H1 (cell line): ENCODE data around the gene RS1. TPM values are rescaled to one million over a fixed set of nuclear protein-coding genes. Genes with fewer than 3 reads are reported as not detected.

Experiments
- CTCF ChIA-PET: fragments of 300-600 bp; sonication (Branson Sonifier 250); formaldehyde crosslinking; loops from one replicate; lab custom pipeline; 2021; ENCODE audit not compliant: partially characterized antibody; lab: Charles Lee
- POLR2A ChIA-PET: fragments of 300-600 bp; sonication (Branson Sonifier 250); formaldehyde crosslinking; loops from one replicate; lab custom pipeline; 2021; ENCODE audit warnings: inconsistent platforms; ENCODE audit not compliant: partially characterized antibody; lab: Charles Lee
- DNase-seq, 2 experiments: peaks; one replicate each; pipeline versions ENCODE4 v3.0.0 to v3.0.0-alpha.2; 2010 to 2022; ENCODE audit warnings: low spot score in 2 of 2, low read depth in 1 of 2, mixed read lengths in 1 of 2
- FAIRE-seq: peaks from 2 replicates; lab custom pipeline; 2011; peaks lifted over from hg19 to GRCh38; lab: Jason Lieb, UNC
- H2AFZ ChIP-seq: 2 replicates; pipeline ENCODE4 v1.8.1; 2012; ENCODE audit warnings: low read length, inconsistent platforms
- H2AK5ac ChIP-seq: 2 replicates; pipeline ENCODE4 v1.6.1; 2013; ENCODE audit warnings: low read depth, low read length
- H2BK120ac ChIP-seq: replicated peaks from 2 replicates; pipeline ENCODE3; 2013; ENCODE audit warnings: low read depth, low read length, inconsistent platforms
- H2BK12ac ChIP-seq: 2 replicates; pipeline ENCODE4 v1.6.1; 2013; ENCODE audit warnings: low read depth, low read length
- H2BK15ac ChIP-seq: 2 replicates; pipeline ENCODE4 v1.6.1; 2013; ENCODE audit warnings: low read length
- H2BK20ac ChIP-seq: 2 replicates; pipeline ENCODE4 v1.6.1; 2013; ENCODE audit warnings: low read length
- H2BK5ac ChIP-seq: 2 replicates; pipeline ENCODE4 v1.6.1; 2013; ENCODE audit warnings: low read depth, low read length
- H3K14ac ChIP-seq: 2 replicates; pipeline ENCODE4 v1.6.1; 2013; ENCODE audit warnings: inconsistent platforms; ENCODE audit not compliant: insufficient read length
- H3K18ac ChIP-seq: 2 replicates; pipeline ENCODE4 v1.6.1; 2013; ENCODE audit warnings: low read length; ENCODE audit errors: extremely low read depth
- H3K23ac ChIP-seq: 2 replicates; pipeline ENCODE4 v1.6.1; 2013; ENCODE audit warnings: inconsistent platforms; ENCODE audit not compliant: insufficient read length
- H3K23me2 ChIP-seq: 2 replicates; pipeline ENCODE4 v1.6.1; 2013; ENCODE audit warnings: low read depth, low read length
- H3K27ac ChIP-seq: 2 replicates; pipeline ENCODE4 v1.6.1; 2011; ENCODE audit warnings: low read depth, low read length, inconsistent platforms
- H3K27me3 ChIP-seq, 4 experiments: replicated peaks in 1 of 4; 1 replicate in 1 of 4; 2 replicates in 3 of 4; pipeline versions ENCODE4 v1.6.1 to v1.8.1; 2011 to 2013; ENCODE audit warnings: low read length in 3 of 4, mild to moderate bottlenecking in 3 of 4, inconsistent platforms in 2 of 4, mixed read lengths in 2 of 4, moderate library complexity in 1 of 4; ENCODE audit not compliant: control insufficient read depth in 3 of 4, insufficient read depth in 3 of 4; ENCODE audit errors: extremely low read depth in 1 of 4
- H3K36me3 ChIP-seq, 4 experiments: 2 replicates each; pipeline versions ENCODE4 v1.6.1 to v1.8.1; 2011 to 2013; ENCODE audit warnings: mild to moderate bottlenecking in 4 of 4, low read length in 3 of 4, moderate library complexity in 2 of 4, control low read depth in 1 of 4, inconsistent platforms in 1 of 4; ENCODE audit not compliant: insufficient read depth in 4 of 4, control insufficient read depth in 2 of 4
- H3K4ac ChIP-seq: replicated peaks from 2 replicates; pipeline ENCODE3; 2013; ENCODE audit warnings: low read length, low read depth, mixed read lengths, inconsistent platforms; ENCODE audit not compliant: insufficient read length
- H3K4me1 ChIP-seq, 4 experiments: replicated peaks in 1 of 4; 1 replicate in 1 of 4; 2 replicates in 3 of 4; pipeline versions ENCODE4 v1.6.1 to v1.8.1; 2011 to 2013; ENCODE audit warnings: low read length in 3 of 4, inconsistent platforms in 2 of 4, mixed read lengths in 1 of 4; ENCODE audit not compliant: insufficient read depth in 4 of 4, control insufficient read depth in 3 of 4
- H3K4me2 ChIP-seq, 2 experiments: 2 replicates each; pipeline versions ENCODE4 v1.6.1 to v1.8.1; 2011 to 2013; ENCODE audit warnings: low read depth in 2 of 2, low read length in 2 of 2, control low read depth in 1 of 2, inconsistent platforms in 1 of 2, mild to moderate bottlenecking in 1 of 2; ENCODE audit not compliant: insufficient read depth in 1 of 2
- H3K4me3 ChIP-seq, 4 experiments: fragments of 200-600, 300-600 bp in 1 of 4; sonication (generic), shearing (Covaris generic), sonication (Bioruptor Twin) in 1 of 4; 2 replicates each; pipeline versions ENCODE4 v1.5.1 to v1.8.1; 2011 to 2016; ENCODE audit warnings: low read length in 4 of 4, low read depth in 3 of 4, control low read depth in 2 of 4, inconsistent platforms in 2 of 4, mild to moderate bottlenecking in 2 of 4, mixed read lengths in 1 of 4, moderate library complexity in 1 of 4; ENCODE audit not compliant: insufficient read depth in 2 of 4; ENCODE audit errors: extremely low read depth in 1 of 4
- H3K56ac ChIP-seq: replicated peaks from 2 replicates; pipeline ENCODE3; 2013; ENCODE audit warnings: low read depth, mild to moderate bottlenecking, mixed read lengths, low read length, inconsistent platforms; ENCODE audit not compliant: insufficient read length
- H3K79me1 ChIP-seq: 2 replicates; pipeline ENCODE4 v1.6.1; 2013; ENCODE audit warnings: low read depth, low read length, control low read depth
- H3K79me2 ChIP-seq, 2 experiments: 2 replicates each; pipeline versions ENCODE4 v1.6.1 to v1.8.1; 2012 to 2013; ENCODE audit warnings: low read length in 2 of 2, mild to moderate bottlenecking in 2 of 2, inconsistent platforms in 1 of 2; ENCODE audit not compliant: insufficient read depth in 2 of 2, control insufficient read depth in 1 of 2
- H3K9ac ChIP-seq, 4 experiments: replicated peaks in 1 of 4; 1 replicate in 1 of 4; 2 replicates in 3 of 4; pipeline versions ENCODE4 v1.6.1 to v1.8.1; 2011 to 2013; ENCODE audit warnings: low read depth in 3 of 4, low read length in 3 of 4, control low read depth in 2 of 4, mild to moderate bottlenecking in 2 of 4, moderate library complexity in 2 of 4, inconsistent platforms in 1 of 4; ENCODE audit errors: extremely low read depth in 1 of 4
- H3K9me3 ChIP-seq, 2 experiments: 2 replicates each; pipeline versions ENCODE4 v1.6.1 to v1.8.1; 2012 to 2013; ENCODE audit warnings: mild to moderate bottlenecking in 2 of 2, moderate library complexity in 2 of 2, control low read depth in 1 of 2, inconsistent platforms in 1 of 2, low read depth in 1 of 2, low read length in 1 of 2, mixed read lengths in 1 of 2; ENCODE audit not compliant: insufficient read depth in 2 of 2
- H4K20me1 ChIP-seq, 2 experiments: replicated peaks in 1 of 2; 2 replicates each; pipeline versions ENCODE3 to v1.8.1; 2011 to 2013; ENCODE audit warnings: inconsistent platforms in 2 of 2, low read length in 2 of 2, mild to moderate bottlenecking in 1 of 2; ENCODE audit not compliant: insufficient read depth in 2 of 2, control insufficient read depth in 1 of 2
- H4K5ac ChIP-seq: 2 replicates; pipeline ENCODE4 v1.6.1; 2013; ENCODE audit warnings: low read length, low read depth, mixed read lengths, inconsistent platforms; ENCODE audit not compliant: insufficient read length
- H4K8ac ChIP-seq: 2 replicates; pipeline ENCODE4 v1.8.0; 2013; ENCODE audit warnings: mild to moderate bottlenecking, moderate library complexity, low read length, inconsistent platforms; ENCODE audit not compliant: insufficient read depth; ENCODE audit errors: extremely low read depth
- H4K91ac ChIP-seq: replicated peaks from 2 replicates; pipeline ENCODE3; 2013; ENCODE audit warnings: low read length, mixed read lengths, inconsistent platforms; ENCODE audit not compliant: insufficient read length
- EZH2 ChIP-seq: fragments of 200-600 bp; sonication (generic); IDR thresholded peaks from 2 replicates; pipeline ENCODE4 v1.7.1; 2012; ENCODE audit warnings: low read depth, mild to moderate bottlenecking, moderate library complexity, low read length, inconsistent platforms; ENCODE audit not compliant: severe bottlenecking
- KDM1A ChIP-seq: fragments of 200-600, 300-600 bp; sonication (generic); IDR thresholded peaks from 2 replicates; pipeline ENCODE4 v1.7.1; 2016; ENCODE audit warnings: mild to moderate bottlenecking, low read length, borderline replicate concordance
- RNF2 ChIP-seq: fragments of 200-900, 300-1000 bp; sonication (generic); IDR thresholded peaks from 2 replicates; pipeline ENCODE4 v1.7.1; 2016; ENCODE audit warnings: borderline replicate concordance, low read depth, mild to moderate bottlenecking, antibody characterized with exemption, low read length; ENCODE audit not compliant: poor library complexity, severe bottlenecking; ENCODE audit errors: missing control alignments
- RXRA ChIP-seq: IDR thresholded peaks from 2 replicates; pipeline ENCODE4 v1.6.1; 2011; ENCODE audit warnings: low read depth, mild to moderate bottlenecking, low read length, moderate library complexity; ENCODE audit not compliant: insufficient read depth
- TAF7 ChIP-seq: optimal IDR thresholded peaks from 2 replicates; pipeline ENCODE3; 2011; ENCODE audit warnings: low read depth, mild to moderate bottlenecking, inconsistent platforms, low read length, moderate library complexity, borderline replicate concordance
- YY1 ChIP-seq: IDR thresholded peaks from 2 replicates; pipeline ENCODE4 v1.6.1; 2011; ENCODE audit warnings: low read depth, mild to moderate bottlenecking, low read length
- WGBS, 2 experiments: shearing (Covaris generic) in 1 of 2; methylation state at CpG; one replicate each; pipeline versions ENCODE4 v1.1.6 to v1.1.7; 2013 to 2015; ENCODE audit warnings: low lambda C conversion rate in 2 of 2, mixed read lengths in 2 of 2, inconsistent platforms in 1 of 2, low coverage in 1 of 2, missing lambda C conversion rate in 1 of 2; ENCODE audit not compliant: insufficient replicate concordance in 2 of 2, insufficient coverage in 1 of 2, insufficient read length in 1 of 2; ENCODE audit errors: extremely low coverage in 1 of 2, missing lambda C conversion rate in 1 of 2; 5-methylcytosine and 5-hydroxymethylcytosine counted together
- polyA plus RNA-seq, 7 experiments: library from polyadenylated mRNA; depleted of rRNA in 3 of 7; stranded (reverse) in 5 of 7; unstranded in 2 of 7; fragments of >200 nt in 5 of 7; fragments of 200-250 nt in 2 of 7; gene quantifications; 1 replicate in 5 of 7; 2 replicates in 1 of 7; 4 replicates in 1 of 7; pipeline versions ENCODE4 v1.2.1 to v1.2.3, GENCODE V29; 2011 to 2013; ENCODE audit warnings: missing spikeins in 2 of 7, mixed read lengths in 2 of 7
- total RNA-seq: library from RNA; stranded (reverse); fragmentation: NEBNext Ultra II Directional; extraction: Animal tissue kit (Norgen Biotek cat#: 25700); gene quantifications from 2 replicates; pipeline ENCODE4 v1.2.1, GENCODE V29; 2021
- TF ChIP-seq, protein P1 (sequence below), 3 experiments: IDR thresholded peaks; 1 replicate in 2 of 3; 2 replicates in 1 of 3; pipeline versions ENCODE4 v1.5.1 to v1.6.1; 2011; ENCODE audit warnings: low read length in 3 of 3, mild to moderate bottlenecking in 3 of 3, inconsistent platforms in 2 of 3, low read depth in 1 of 3, moderate library complexity in 1 of 3; ENCODE audit not compliant: insufficient read depth in 1 of 3; ENCODE audit errors: control extremely low read depth in 1 of 3

Gene RS1
- total and polyA plus RNA-seq, 2 of the 8 experiments (the other 6 are each of a cell fraction or from before 2014, with no cell fraction given): 0.03 TPM; not detected in 1

DNA sequence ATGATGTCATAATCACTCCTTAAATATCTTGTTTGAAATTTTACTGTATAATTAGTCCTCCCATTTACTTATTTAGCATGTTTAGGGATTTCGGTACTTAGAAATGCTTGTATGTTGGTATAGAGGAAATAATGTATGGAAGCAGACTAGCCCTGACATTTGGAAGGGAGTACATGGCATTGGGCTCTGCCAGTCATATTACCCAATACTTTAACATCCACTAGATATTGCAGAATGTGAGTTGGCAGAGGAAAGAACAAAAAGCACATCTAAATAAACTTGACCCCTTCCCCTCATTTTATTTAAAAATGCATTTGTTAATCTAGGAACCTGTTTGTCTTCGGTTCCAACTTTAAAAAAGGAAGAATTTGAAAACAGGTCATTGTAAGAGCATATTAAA is 77.8 kb downstream of the RS1 start:
- FAIRE-seq (no peak), DNase-seq (no peak)
- H3K9me3 ChIP-seq: no peaks in the 10 kb centered on the region
- no peak overlapping the region for H2BK120ac ChIP-seq
- no peak overlapping the region for H2BK20ac ChIP-seq
- CTCF ChIA-PET: no interaction called here
- no peak overlapping the region for H2BK12ac ChIP-seq
- H3K4ac ChIP-seq: no peak overlapping the region
- H3K4me2 ChIP-seq: no peak overlapping the region
- peaks cover 0 to 8% (median 0%) of the 10 kb centered on the region in 4 experiments; a peak in 1 of 8 replicates for H3K36me3 ChIP-seq
- no peaks in the 10 kb centered on the region for H4K20me1 ChIP-seq
- H3K18ac ChIP-seq: no peak overlapping the region
- H3K4me1 ChIP-seq: no peaks in the 10 kb centered on the region
- H3K27ac ChIP-seq: no peak overlapping the region
- H3K79me1 ChIP-seq: no peaks in the 10 kb centered on the region
- no peak overlapping the region for H3K23ac ChIP-seq
- H2BK5ac ChIP-seq: no peak overlapping the region
- no peaks in the 10 kb centered on the region for H3K27me3 ChIP-seq
- WGBS, 2 experiments: 89% methylated on average over 2 of the region's 2 CpGs; no CpG with 5 or more reads in 1 of the 2 experiments
- no peak overlapping the region for H2BK15ac ChIP-seq
- no peak for TF ChIP-seq YY1
- no peak for TF ChIP-seq EZH2
- TF ChIP-seq TAF7: no peak
- TF ChIP-seq KDM1A: no peak
- TF ChIP-seq RXRA: no peak
- TF ChIP-seq RNF2: no peak
- TF ChIP-seq, protein P1, sequence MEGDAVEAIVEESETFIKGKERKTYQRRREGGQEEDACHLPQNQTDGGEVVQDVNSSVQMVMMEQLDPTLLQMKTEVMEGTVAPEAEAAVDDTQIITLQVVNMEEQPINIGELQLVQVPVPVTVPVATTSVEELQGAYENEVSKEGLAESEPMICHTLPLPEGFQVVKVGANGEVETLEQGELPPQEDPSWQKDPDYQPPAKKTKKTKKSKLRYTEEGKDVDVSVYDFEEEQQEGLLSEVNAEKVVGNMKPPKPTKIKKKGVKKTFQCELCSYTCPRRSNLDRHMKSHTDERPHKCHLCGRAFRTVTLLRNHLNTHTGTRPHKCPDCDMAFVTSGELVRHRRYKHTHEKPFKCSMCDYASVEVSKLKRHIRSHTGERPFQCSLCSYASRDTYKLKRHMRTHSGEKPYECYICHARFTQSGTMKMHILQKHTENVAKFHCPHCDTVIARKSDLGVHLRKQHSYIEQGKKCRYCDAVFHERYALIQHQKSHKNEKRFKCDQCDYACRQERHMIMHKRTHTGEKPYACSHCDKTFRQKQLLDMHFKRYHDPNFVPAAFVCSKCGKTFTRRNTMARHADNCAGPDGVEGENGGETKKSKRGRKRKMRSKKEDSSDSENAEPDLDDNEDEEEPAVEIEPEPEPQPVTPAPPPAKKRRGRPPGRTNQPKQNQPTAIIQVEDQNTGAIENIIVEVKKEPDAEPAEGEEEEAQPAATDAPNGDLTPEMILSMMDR (IDR thresholded peaks at IDR 0.05; ENCODE audit: control extremely low read depth in 1 of 3, insufficient read depth in 1 of 3, low read depth in 1 of 3, low read length in 3 of 3): no peak
- H3K4me3 ChIP-seq: no peak overlapping the region
- H3K9ac ChIP-seq: no peak overlapping the region
- POLR2A ChIA-PET: no interaction called here
- no peak overlapping the region for H3K14ac ChIP-seq
- H3K56ac ChIP-seq: no peak overlapping the region
- no peak overlapping the region for H2AFZ ChIP-seq
- no peak overlapping the region for H2AK5ac ChIP-seq
- H4K91ac ChIP-seq: no peak overlapping the region
- H4K5ac ChIP-seq: no peak overlapping the region
- no peaks in the 10 kb centered on the region for H3K79me2 ChIP-seq
- no peaks in the 10 kb centered on the region for H3K23me2 ChIP-seq
- H4K8ac ChIP-seq: no peak overlapping the region
